GM18951 (cell line): ENCODE measurements around the gene TYR.

Experiments
- POLR2A ChIP-seq: IDR thresholded peaks from 4 replicates; pipeline ENCODE4 v1.6.1; 2011; ENCODE audit warnings: mild to moderate bottlenecking; ENCODE audit not compliant: insufficient read length, insufficient read depth; ENCODE audit errors: extremely low read depth
- in situ Hi-C: fragments of 300-500 bp; cut with MboI; formaldehyde crosslinking; loops from one replicate; pipeline ENCODE4 v1.12.0; 2022; ENCODE audit warnings: low sequenced_read_pairs, mixed read lengths, inconsistent platforms; ENCODE audit not compliant: unreplicated experiment

Gene TYR

GRCh38 chr11:89177691-89178231 lies at the start of gene TYR:
Gene TYR (plus strand): TSS chr11:89177875. CDS start chr11:89177954, 79 bp downstream.
- in situ Hi-C loops = no loop called here
- TF ChIP-seq POLR2A = no peak

- in situ Hi-C loops = no loop called here
- TF ChIP-seq POLR2A = no peak
Observed at GRCh38 chr11:89136606-89137005, 41.1 kb upstream of the TYR start.

GRCh38 chr11:89147229-89147628 lies 30.4 kb upstream of the TYR start:
- in situ Hi-C loops = no loop called here
- TF ChIP-seq POLR2A = no peak

GRCh38 chr11:89159974-89160373 lies 17.7 kb upstream of the TYR start:
- no peak for TF ChIP-seq POLR2A
- in situ Hi-C loops = no loop called here

GRCh38 chr11:89161949-89162348 lies 15.7 kb upstream of the TYR start:
- in situ Hi-C loops = no loop called here

GRCh38 chr11:89163686-89164085 lies 14.0 kb upstream of the TYR start:
- in situ Hi-C loops = no loop called here

More at GRCh38 chr11:89161949-89162348, 15.7 kb upstream of the TYR start:
- no peak for TF ChIP-seq POLR2A

GRCh38 chr11:89168396-89168795 lies 9.3 kb upstream of the TYR start:
- in situ Hi-C loops = no loop called here
- no peak for TF ChIP-seq POLR2A

More at GRCh38 chr11:89163686-89164085, 14.0 kb upstream of the TYR start:
- no peak for TF ChIP-seq POLR2A

- TF ChIP-seq POLR2A = no peak
- in situ Hi-C loops = no loop called here
Observed at GRCh38 chr11:89175796-89176195, 1.9 kb upstream of the TYR start.

- in situ Hi-C loops = no loop called here
- no peak for TF ChIP-seq POLR2A
Observed at GRCh38 chr11:89176938-89177337, 737 bp upstream of the TYR start.

GRCh38 chr11:89181111-89181510 lies 3.4 kb downstream of the TYR start:
- in situ Hi-C loops = no loop called here

GRCh38 chr11:89182773-89183518 lies 5.3 kb downstream of the TYR start:
- in situ Hi-C loops = no loop called here
- TF ChIP-seq POLR2A = no peak

More at GRCh38 chr11:89181111-89181510, 3.4 kb downstream of the TYR start:
- no peak for TF ChIP-seq POLR2A

GRCh38 chr11:89184021-89184420 lies 6.3 kb downstream of the TYR start:
- TF ChIP-seq POLR2A = no peak
- in situ Hi-C loops = no loop called here

GRCh38 chr11:89189776-89190175 lies 12.1 kb downstream of the TYR start:
- in situ Hi-C loops = no loop called here
- no peak for TF ChIP-seq POLR2A

GRCh38 chr11:89201138-89201537 lies 23.5 kb downstream of the TYR start:
- TF ChIP-seq POLR2A = no peak
- in situ Hi-C loops = no loop called here
